Fibroblast of the aortic adventitia (primary cell): ENCODE measurements around the gene CCL8. TPM values are rescaled to one million over a fixed set of nuclear protein-coding genes. Genes with fewer than 3 reads are reported as not detected.
A peak's percentile ranks its signal among the peaks of the same experiment; 100 is the strongest.
"Not testable (repeated sequence)": the region's sequence is repeated elsewhere in the genome, so short reads cannot be mapped to it uniquely, and the experiment has no call there.

Experiments used
- DNase-seq: peaks from one replicate; pipeline ENCODE4 v3.0.0-alpha.2; 2010; ENCODE audit warnings: low read depth
- H3K4me3 ChIP-seq: 2 replicates; pipeline ENCODE4 v1.5.1; 2011; ENCODE audit warnings: low read depth, mild to moderate bottlenecking, control low read depth, low read length, moderate library complexity
- CTCF ChIP-seq: IDR thresholded peaks from 2 replicates; pipeline ENCODE4 v1.5.1; 2011; ENCODE audit warnings: mild to moderate bottlenecking, low read length, control low read depth, inconsistent platforms; ENCODE audit not compliant: insufficient read depth
- total RNA-seq: library from RNA; depleted of rRNA; stranded (reverse); fragments of >200 nt; gene quantifications from 2 replicates; pipeline ENCODE4 v1.2.3, GENCODE V29; 2012; ENCODE audit warnings: low replicate concordance

Gene CCL8
- total RNA-seq, 1 donor = not detected

- no peak for DNase-seq
- no peak overlapping the region for H3K4me3 ChIP-seq
- no peak for TF ChIP-seq CTCF
These were observed 7.9 kb upstream of the CCL8 start for GRCh38 chr17:34311291-34311690.

DNA sequence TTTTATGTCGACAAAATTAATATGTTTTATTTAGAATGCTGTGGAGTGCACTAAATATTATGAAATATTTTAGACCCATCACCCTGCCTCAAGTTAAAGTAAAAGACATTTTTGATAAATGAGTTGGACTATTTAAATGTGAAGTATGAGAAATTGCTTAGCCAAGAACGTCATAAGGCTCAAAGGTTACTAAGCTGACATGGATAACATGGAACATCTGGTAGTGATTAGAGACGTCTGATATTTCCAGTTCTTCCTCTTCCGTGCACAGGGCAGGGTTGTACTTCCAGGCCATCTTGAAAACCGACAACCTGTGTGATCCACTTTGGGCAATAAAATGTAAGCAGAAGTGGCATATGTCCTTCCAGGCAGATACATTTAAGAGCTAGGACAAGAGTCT is 7.2 kb upstream of the CCL8 start:
- no peak overlapping the region for H3K4me3 ChIP-seq
- TF ChIP-seq CTCF = no peak
- DNase-seq = peak; percentile 90

DNA sequence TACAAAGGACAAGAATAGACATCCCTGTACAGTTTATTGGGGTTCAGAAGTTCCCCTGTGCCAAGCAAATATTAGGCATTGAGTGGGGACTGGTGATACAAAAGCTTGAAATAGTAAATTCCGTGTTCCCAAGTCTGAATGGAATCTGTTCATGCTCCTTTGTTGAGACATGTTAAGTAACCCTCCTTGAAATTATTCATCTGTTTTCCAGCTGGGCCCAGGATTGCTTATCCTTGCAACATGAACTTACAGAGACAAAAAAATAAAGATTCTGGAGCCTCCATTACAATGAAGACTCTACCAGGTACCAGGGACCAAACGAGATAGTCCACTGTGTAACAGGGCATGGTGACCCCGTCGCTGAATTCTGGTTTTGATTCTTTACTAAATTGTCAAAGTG is 6.1 kb upstream of the CCL8 start:
- no peak overlapping the region for H3K4me3 ChIP-seq
- peak; percentile 77 for DNase-seq
- TF ChIP-seq CTCF = no peak

GRCh38 chr17:34314279-34314678 is 5.0 kb upstream of the CCL8 start:
- DNase-seq = peak; percentile 97

DNA sequence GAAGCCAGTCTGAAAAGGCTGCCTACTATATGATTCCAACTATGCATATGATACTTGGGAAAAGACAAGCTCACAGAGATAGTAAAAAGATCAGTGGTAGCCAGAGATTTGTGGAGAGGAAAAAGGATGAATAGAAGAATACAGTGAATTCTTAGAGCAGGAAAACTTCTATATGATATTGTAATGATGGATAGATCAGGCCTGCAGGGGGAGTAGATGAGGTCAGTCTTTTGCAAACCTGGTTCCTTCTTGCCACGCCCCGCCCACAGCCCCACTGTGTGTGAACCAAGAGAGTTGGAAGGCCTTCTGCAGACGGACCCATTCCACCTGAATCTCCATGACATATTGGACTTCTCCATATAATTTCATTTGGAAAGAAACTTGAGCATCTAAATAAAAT is 761 bp upstream of the CCL8 start:
- no peak for DNase-seq
- H3K4me3 ChIP-seq = no peak overlapping the region
- TF ChIP-seq CTCF = no peak

More at GRCh38 chr17:34314279-34314678, 5.0 kb upstream of the CCL8 start:
- peak; percentile 2 for TF ChIP-seq CTCF
- H3K4me3 ChIP-seq = no peak overlapping the region

DNA sequence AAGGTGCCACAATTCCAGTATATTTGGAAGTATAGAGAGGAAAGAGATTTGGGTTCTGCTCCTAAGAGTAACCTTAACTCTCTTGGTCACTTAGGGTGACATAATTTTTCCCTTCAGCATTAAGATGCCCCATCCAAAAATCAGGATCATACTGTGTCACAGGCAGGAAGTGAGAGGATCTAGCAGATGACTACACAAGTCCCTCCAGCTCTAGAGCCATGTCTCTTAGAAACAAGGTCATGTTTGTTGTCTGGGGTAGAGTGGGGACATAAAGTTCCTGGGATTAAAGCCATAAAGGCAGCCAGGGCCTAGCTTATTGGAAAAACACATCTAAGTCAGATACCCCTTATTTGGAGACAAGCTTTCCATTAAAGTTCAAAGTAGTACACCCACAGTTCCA is 2.7 kb downstream of the CCL8 start:
- TF ChIP-seq CTCF = no peak
- no peak overlapping the region for H3K4me3 ChIP-seq
- no peak for DNase-seq

DNA sequence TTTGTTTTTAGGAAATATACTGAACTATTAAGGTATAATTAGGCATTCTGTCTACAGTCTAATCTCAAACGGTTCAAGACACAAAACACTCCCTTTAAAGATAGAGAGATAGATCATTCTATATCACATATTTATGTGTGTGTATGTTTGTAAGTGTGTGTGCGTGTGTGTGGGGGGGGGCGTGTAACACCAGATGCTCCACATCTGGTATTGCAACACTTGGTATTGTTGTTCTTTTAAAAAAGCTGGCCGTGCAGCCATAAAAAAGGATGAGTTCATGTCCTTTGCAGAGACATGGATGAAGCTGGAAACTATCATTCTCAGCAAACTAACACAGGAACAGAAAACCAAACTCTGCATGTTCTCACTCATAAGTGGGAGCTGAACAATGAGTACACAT is 8.3 kb downstream of the CCL8 start:
- not testable (repeated sequence) for H3K4me3 ChIP-seq
- DNase-seq = peak; percentile 44

GRCh38 chr17:34337701-34338100 is 18.5 kb downstream of the CCL8 start:
- H3K4me3 ChIP-seq = no peak overlapping the region
- no peak for TF ChIP-seq CTCF
- no peak for DNase-seq
